ENCODE results near the gene ELL2.

The ELL2 gene

DNA sequence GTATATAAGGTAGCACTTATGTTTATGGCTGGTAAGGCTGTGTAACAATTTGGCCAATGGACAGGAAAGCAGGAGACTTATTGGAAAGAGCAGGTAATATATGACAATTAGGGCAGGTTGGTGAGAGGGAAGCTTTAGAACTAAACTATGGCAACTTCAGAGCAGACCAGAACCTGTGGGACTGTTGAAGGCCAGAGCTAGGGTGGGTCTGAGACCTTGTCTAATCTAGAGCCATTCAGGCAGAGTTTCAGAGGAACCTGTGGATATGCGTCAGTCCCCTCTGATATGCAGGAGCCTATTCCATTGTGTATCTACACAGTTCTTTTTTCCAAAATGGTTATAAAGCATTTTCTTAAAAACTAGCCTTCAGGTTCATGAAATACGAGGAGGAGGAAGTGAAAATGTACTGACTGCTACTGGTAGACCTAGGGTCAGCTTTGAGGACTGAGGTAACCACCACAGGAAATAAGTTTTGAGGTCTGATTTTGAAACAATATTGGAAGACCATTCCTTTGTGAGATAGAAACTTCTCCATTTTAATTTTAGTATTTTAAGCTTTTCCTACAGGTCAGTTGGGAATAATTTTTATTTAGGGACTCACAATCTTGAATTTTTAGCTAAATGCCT, 37.6 kb downstream of the ELL2 start:
- DNase-seq (ENCODE audit: extremely low read depth, insufficient read length), result peak; percentile 71
- TF ChIP-seq, protein P1, sequence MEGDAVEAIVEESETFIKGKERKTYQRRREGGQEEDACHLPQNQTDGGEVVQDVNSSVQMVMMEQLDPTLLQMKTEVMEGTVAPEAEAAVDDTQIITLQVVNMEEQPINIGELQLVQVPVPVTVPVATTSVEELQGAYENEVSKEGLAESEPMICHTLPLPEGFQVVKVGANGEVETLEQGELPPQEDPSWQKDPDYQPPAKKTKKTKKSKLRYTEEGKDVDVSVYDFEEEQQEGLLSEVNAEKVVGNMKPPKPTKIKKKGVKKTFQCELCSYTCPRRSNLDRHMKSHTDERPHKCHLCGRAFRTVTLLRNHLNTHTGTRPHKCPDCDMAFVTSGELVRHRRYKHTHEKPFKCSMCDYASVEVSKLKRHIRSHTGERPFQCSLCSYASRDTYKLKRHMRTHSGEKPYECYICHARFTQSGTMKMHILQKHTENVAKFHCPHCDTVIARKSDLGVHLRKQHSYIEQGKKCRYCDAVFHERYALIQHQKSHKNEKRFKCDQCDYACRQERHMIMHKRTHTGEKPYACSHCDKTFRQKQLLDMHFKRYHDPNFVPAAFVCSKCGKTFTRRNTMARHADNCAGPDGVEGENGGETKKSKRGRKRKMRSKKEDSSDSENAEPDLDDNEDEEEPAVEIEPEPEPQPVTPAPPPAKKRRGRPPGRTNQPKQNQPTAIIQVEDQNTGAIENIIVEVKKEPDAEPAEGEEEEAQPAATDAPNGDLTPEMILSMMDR (IDR thresholded peaks at IDR 0.05; ENCODE audit: insufficient read depth, low read length, poor library complexity, severe bottlenecking), result no peak
- H3K36me3 ChIP-seq (ENCODE audit: control insufficient read depth, insufficient read depth, low read length), result peaks cover 9% of the 10 kb centered on the region
- peak overlapping the region; percentile 28 for H3K4me3 ChIP-seq (replicated peaks; ENCODE audit: low read depth, low read length)
- no peaks in the 10 kb centered on the region for H3K27me3 ChIP-seq (replicated peaks; ENCODE audit: control insufficient read depth, insufficient read depth, low read length)

GRCh38 chr5:95922798-95923197, 38.9 kb downstream of the ELL2 start:
- TF ChIP-seq, protein P1 (IDR thresholded peaks at IDR 0.05; ENCODE audit: insufficient read depth, low read length, poor library complexity, severe bottlenecking), result no peak
- Histone ChIP-seq H3K27me3 (replicated peaks; ENCODE audit: control insufficient read depth, insufficient read depth, low read length) (no peaks in the 10 kb centered on the region), H3K36me3 (ENCODE audit: control insufficient read depth, insufficient read depth, low read length) (peaks cover 9% of the 10 kb centered on the region)

DNA sequence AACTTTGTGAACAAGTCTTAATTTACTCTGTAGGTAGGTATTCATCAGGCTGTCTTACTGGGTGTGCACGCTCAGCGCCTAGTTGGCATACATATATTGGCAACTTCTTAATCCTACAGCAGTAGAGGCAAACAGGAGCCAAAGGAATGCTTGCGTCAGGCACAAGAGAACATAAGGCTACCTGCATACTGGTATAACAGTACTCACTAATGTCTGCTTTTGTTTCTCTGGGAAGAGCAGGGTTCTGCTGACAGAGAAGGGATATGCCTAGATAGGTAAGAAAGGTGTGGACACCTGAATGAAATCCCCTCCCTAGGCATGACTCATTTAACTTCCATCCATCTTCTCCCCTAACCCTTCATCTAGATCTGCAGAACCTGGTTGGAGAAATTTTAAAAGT, 40.1 kb downstream of the ELL2 start:
- TF ChIP-seq, protein P1 (IDR thresholded peaks at IDR 0.05; ENCODE audit: insufficient read depth, low read length, poor library complexity, severe bottlenecking), result no peak
- no peak for DNase-seq (ENCODE audit: extremely low read depth, insufficient read length)
- Histone ChIP-seq H3K27me3 (replicated peaks; ENCODE audit: control insufficient read depth, insufficient read depth, low read length) (no peaks in the 10 kb centered on the region), H3K4me3 (replicated peaks; ENCODE audit: low read depth, low read length) (no peak overlapping the region), H3K36me3 (ENCODE audit: control insufficient read depth, insufficient read depth, low read length) (peaks cover 9% of the 10 kb centered on the region)

More at GRCh38 chr5:95922798-95923197, 38.9 kb downstream of the ELL2 start:
- no peak overlapping the region for H3K4me3 ChIP-seq (replicated peaks; ENCODE audit: low read depth, low read length)
- no peak for DNase-seq (ENCODE audit: extremely low read depth, insufficient read length)

- no peaks in the 10 kb centered on the region for H3K27me3 ChIP-seq (replicated peaks; ENCODE audit: control insufficient read depth, insufficient read depth, low read length)
- TF ChIP-seq, protein P1 (IDR thresholded peaks at IDR 0.05; ENCODE audit: insufficient read depth, low read length, poor library complexity, severe bottlenecking), result no peak
- no peak overlapping the region for H3K4me3 ChIP-seq (replicated peaks; ENCODE audit: low read depth, low read length)
- no peak for DNase-seq (ENCODE audit: extremely low read depth, insufficient read length)
- H3K36me3 ChIP-seq (ENCODE audit: control insufficient read depth, insufficient read depth, low read length), result peaks cover 9% of the 10 kb centered on the region
Measured at GRCh38 chr5:95920822-95921221, 40.8 kb downstream of the ELL2 start.

DNA sequence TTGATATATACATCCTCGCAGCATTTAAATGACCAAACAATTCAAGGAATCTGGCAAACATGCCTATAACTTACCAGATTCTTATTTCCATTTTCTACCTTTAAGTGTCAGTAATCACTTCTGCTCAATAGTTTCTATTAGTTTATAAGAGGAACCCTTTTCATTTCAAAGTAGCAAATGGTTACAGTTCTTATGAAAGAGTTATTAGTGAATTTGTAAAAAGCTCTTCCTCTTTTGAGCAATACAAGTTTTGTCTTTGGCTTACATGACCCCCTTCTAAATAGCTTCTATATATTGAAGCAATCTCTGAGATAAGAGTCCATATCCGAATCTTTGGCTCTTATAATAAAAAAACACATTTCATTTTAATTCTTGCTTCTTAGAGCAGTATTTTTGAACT, 42.0 kb downstream of the ELL2 start:
- Histone ChIP-seq H3K36me3 (ENCODE audit: control insufficient read depth, insufficient read depth, low read length) (peaks cover 9% of the 10 kb centered on the region), H3K27me3 (replicated peaks; ENCODE audit: control insufficient read depth, insufficient read depth, low read length) (no peaks in the 10 kb centered on the region), H3K4me3 (replicated peaks; ENCODE audit: low read depth, low read length) (no peak overlapping the region)
- TF ChIP-seq, protein P1 (IDR thresholded peaks at IDR 0.05; ENCODE audit: insufficient read depth, low read length, poor library complexity, severe bottlenecking), result no peak
- DNase-seq (ENCODE audit: extremely low read depth, insufficient read length), result no peak

Data from GM06990 (cell line).